GM18498 (cell line): Measurements from ENCODE around the gene KLRG1.

Experiments used
- ATAC-seq: cut with Tn5 transposase; IDR thresholded peaks from one replicate; pipeline ENCODE4 v1.9.1; 2021; ENCODE audit warnings: mild to moderate bottlenecking, moderate library complexity; ENCODE audit not compliant: unreplicated experiment

The KLRG1 gene

DNA sequence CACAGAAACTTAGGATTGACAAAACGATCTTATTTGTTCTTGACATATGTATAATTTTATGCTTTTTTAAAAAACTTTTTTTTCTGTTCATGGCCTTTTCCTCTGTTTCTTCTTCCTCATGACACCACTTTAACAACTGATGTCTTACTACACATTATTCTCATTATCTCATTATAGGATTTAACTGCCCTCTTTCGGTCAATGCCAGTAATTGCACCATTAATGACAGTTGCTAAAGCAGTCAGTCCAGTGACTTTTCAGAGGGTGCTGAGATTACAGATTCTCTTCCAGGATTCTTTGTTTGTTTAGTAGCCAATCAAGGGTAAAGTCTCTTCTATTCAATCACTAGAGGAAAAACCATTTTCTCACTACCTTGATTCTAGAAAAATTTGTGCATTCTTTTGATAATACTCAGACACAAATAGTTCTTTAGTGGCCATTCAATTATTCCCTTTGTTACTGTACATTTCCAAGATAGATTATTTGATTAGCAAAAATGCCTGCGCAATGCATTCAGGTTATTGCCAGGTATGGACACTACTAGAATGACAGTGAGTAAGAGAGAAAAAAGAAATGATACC is 50.1 kb downstream of the KLRG1 start:
- ATAC-seq, result no peak

DNA sequence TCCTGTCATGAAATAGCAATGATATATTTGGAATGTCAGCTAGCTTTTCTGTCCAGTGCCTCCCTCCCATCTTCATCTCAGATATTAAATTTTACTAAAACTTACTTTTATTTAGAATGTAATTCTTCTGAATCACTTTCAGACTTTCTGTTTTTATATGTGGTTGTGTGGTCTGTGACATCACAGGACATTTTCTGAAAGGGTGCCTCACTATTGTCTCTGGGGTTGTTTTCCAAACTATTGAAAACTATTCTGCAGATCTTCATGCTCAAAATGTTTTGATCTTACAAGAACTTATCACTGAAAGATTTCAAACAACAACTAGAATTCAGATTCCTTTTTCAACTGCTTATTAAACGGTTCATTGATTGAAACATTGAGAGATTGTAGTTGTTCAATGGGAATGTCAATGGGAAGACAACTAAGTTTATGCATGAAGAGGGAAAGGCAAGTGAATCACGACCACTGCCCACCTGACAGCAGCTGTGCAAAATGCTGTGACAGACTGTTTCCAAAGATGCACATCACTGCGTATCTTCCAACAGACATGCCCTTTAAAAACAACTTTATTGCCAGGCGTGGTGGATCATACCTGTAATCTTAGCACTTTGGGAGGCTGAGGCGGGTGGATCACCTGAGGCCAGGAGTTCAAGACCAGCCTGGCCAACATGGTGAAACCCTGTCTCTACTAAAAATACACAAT is 51.3 kb downstream of the KLRG1 start:
- no peak for ATAC-seq

DNA sequence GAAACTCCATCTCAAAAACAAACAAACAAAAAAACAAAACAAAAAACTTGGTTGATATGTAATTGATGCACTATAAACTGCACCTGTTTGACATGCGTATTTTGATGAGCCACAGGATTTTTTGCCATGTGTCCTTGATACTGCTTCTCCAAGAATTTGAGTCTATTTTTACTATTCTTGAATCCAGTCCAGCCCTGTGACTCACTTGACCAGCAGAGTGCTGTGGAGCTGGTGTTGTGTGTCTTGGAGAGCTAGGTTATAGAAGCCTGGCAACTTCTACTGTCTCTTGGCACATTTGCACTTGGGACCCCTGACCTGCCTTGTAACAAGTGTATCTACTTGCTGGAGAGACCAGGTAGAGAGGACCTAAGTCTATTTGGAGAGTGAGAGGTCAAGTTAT is 52.0 kb downstream of the KLRG1 start:
- no peak for ATAC-seq

DNA sequence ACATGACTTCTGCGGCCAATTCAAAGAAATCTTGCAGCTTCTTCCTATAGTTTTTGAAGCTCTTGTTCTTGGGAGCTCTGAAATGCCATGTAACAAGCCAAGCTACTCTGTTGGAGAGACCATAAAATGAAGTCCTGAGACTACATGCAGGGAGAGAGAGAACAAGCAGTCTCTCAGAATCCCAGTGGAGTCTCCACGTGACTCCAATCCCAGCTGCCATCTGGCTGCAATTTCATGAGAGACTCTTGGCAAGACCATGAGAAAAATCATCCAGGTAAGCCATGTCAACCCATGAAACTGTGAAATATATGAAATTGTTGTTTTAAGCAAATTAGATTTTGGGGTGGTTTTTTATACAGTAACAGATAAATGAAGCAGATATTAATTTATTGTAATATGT is 54.4 kb downstream of the KLRG1 start:
- no peak for ATAC-seq

DNA sequence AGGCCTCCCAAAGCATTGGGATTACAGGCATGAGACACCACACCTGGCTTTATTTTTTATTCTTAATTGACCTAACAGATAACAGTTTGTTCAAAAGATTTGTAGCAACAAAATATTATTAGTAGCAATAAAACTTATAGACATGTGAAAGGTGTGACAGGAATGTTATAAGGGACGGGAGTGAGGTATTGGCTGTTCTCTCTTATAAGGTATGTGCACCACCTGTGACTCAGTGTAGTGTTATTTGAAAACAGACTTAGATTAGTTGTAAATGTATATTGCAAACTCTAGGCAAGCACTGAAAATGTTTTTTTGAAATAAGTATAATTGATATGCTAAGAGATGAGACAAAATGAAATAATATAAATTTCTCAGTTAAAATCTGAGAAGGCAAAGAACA is 57.8 kb downstream of the KLRG1 start:
- ATAC-seq, result no peak

DNA sequence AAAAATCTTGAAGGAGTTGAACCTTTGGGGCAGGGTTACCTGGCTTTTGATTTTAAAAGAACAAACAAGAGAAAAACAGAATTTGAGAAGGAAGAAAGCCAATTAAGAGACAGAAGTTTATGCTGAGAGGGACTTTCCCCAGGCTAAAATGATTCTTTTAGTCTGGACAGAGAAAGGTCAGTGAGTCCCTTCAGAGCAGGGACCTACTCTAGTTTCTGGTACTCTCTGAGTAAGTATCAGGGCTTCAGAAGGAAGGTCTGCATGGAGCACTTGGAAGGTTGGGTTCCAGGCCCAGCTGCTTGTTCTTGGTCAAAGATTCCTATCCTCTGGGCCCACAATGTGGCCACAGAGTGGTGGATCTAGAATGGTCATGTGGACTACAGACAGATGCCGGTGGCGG is 59.6 kb downstream of the KLRG1 start:
- no peak for ATAC-seq

DNA sequence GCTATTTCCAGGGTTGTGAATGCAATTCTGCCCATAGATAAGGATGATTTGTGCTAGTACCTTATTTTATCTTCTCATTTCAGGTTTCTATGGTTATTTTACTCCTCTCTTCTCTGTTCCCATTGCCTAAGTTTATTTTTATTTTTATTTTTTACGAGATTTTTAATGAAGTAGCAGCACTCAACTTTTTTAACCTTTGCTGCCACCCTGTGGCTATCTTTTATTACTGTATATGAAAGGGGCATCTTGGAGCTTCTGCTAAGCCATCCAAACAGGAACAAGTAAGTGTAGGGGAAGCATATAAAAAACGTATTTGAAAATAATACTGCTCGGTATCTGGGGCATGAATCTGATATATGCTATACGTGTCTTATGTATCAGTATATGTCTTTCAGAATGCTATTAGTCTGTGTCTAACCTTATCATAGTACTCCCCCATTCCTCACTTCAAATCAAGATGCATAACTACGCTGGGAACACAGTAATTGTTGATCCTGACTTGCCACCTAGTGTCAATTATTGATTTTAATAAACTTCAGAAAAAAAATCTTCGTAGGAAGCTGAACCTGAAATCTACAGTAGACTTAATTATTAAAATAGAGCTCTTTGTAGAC is 60.3 kb downstream of the KLRG1 start:
- ATAC-seq, result no peak

DNA sequence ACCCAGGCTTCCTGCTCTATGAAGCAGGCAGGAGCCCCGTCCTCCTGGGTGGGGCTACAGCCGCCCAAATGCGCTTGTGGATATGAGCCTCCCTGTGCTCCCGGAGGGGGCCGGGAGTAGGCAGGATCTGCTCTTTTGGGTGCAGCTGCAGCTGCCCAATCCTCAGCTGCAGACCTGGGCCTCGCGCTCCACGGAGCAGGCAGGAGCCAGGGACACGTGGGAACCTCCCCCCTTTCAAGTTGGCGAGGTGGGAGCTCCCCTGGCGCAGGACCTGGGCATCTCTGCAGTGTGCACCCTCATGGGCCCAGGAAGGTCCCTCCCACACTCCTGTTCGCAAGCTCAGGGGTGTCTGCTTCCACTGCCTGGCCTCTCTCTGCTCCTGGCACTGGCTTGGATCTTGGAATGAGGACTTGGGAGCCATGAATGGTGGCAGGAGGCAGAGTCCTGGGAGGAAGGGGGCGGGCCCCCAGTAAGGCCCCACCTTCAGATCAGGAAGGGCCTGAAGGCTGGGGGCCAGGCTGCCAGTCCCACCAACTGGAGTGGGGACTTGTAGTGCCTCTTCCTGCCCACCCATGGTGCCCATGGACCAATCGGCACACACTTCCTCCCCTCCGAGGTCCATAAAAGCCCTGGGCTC is 61.3 kb downstream of the KLRG1 start:
- ATAC-seq, result no peak

DNA sequence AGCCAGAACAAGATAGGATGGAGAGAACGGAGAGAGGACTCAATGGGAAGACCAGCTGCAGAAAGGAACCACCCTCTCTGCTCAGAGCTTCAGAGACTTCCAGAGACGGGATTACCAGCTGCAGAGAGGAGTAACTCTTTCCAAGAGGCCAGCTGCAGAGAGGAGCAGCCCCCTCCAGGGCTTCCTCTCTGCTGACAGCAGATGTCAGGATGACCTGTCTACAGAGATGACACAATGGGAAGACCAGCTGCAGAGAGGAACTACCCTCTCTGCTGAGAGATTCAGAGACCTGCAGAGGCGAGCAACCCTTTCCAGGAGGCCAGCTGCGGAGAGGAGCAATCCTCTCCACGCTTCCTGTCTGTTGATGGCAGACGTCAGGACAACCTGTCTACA is 61.8 kb downstream of the KLRG1 start:
- no peak for ATAC-seq

DNA sequence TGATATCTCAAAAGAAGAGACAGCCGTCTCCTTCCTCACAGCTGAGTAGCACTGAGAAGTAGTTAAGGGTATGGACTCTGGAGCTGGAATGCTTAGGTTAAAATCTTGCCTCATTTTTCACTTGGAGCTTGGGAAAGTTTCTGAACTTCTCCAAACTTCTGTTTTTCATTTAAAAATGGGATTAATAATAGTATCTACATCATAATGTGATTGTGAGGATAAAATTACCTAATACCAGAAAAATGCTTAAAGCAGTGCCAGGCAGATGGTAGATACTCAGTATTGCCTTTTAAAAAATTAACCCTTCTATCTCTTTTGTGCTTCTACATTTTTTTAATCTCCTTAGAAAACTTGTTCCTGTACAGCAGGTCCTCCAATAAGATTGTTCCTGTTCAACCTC is 63.3 kb downstream of the KLRG1 start:
- ATAC-seq, result no peak
